ENCODE measurements around the gene TBC1D9B.

DNA sequence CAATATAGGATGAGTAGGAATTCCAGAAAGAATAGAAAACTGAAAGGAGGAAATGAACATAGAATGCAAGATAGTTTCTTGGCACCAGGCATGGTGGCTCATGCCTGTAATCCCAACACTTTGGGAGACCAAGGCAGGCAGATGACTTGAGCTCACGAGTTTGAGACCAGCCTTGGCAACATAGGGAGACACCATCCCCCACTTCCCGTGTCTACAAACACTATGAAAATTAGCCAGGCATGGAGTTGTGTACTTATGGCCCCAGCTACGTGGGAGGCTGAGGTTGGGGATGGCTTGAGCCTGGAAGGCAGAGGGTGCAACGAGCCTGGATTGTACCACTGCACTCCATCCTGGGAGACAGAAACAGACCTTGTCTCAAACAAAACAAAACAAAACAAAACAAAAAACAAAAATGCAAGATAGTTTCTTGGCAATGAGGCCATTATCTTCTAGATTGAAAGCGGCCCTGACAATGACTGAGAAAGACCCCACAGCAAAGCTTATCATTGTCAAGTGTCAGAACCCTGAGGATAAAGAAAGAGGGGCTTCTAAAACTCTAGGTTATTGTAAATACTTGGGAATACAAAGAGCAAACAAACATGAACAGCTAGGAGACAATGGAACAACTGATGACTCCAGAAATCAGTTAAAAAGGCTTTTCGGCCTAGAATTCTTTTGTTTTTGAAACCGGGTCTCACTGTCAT, 77.8 kb downstream of the TBC1D9B start:
- TF ChIP-seq EZH2 (IDR thresholded peaks at IDR 0.05; ENCODE audit: borderline replicate concordance, low read depth, low read length, severe bottlenecking), result no peak
- TF ChIP-seq, protein P1, sequence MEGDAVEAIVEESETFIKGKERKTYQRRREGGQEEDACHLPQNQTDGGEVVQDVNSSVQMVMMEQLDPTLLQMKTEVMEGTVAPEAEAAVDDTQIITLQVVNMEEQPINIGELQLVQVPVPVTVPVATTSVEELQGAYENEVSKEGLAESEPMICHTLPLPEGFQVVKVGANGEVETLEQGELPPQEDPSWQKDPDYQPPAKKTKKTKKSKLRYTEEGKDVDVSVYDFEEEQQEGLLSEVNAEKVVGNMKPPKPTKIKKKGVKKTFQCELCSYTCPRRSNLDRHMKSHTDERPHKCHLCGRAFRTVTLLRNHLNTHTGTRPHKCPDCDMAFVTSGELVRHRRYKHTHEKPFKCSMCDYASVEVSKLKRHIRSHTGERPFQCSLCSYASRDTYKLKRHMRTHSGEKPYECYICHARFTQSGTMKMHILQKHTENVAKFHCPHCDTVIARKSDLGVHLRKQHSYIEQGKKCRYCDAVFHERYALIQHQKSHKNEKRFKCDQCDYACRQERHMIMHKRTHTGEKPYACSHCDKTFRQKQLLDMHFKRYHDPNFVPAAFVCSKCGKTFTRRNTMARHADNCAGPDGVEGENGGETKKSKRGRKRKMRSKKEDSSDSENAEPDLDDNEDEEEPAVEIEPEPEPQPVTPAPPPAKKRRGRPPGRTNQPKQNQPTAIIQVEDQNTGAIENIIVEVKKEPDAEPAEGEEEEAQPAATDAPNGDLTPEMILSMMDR (IDR thresholded peaks at IDR 0.05; ENCODE audit: borderline replicate concordance, extremely low read depth, low read length, poor library complexity, severe bottlenecking), result no peak
